ENCODE measurements around the gene SIGLEC7. TPM values are rescaled to one million over a fixed set of nuclear protein-coding genes. Genes with fewer than 3 reads are reported as not detected.
A peak's percentile ranks its signal among the peaks of the same experiment; 100 is the strongest.

The SIGLEC7 gene
- total RNA-seq, 2 donors from 2014 or later = 2.4 to 5.9 TPM

DNA sequence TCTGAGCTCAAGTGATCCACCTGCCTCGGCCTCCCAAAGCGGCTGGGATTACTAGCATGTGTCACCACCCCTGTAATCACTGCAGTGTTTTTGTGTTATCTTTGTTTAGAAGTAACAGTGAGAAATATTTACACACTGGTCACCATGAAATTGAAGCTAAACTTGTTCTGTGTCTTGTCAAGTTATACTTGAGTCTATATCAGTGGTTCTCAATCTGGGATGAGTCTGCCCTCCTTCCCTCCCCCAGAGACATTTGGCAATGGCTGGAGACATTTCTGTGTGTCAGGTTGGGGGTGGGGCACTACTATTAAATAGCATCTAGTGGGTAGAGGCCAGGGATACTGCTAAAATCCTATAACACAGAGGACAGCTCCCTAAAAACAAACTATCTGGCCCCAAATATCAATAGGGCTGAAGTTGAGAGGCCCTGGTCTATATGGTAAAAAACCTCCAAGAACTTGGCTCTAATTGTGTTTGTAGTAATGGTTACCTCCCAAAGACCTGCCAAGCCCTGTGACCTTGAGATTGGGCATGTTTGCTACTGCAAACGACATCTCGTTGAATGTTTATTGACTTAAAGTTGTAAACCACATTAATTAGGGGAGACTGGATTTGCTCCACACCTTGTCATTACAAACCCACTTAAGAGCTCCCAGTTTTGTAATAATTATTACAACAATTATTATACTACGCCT is 40.8 kb upstream of the SIGLEC7 start:
- ATAC-seq (ENCODE audit: insufficient number of reproducible peaks, low FRiP score, low read depth) = no peak
- Histone ChIP-seq H3K27ac (no peak overlapping the region), H3K36me3 (peaks cover 3% of the 10 kb centered on the region), H3K9me3 (no peaks in the 10 kb centered on the region), H3K27me3 (replicated peaks; ENCODE audit: insufficient read depth) (no peaks in the 10 kb centered on the region), H3K4me3 (no peak overlapping the region), H3K4me1 (ENCODE audit: control insufficient read depth in 1 of 2, low read depth in 2 of 2) (no peaks in the 10 kb centered on the region)
- no peak for DNase-seq (ENCODE audit: low spot score)
- TF ChIP-seq, protein P1, sequence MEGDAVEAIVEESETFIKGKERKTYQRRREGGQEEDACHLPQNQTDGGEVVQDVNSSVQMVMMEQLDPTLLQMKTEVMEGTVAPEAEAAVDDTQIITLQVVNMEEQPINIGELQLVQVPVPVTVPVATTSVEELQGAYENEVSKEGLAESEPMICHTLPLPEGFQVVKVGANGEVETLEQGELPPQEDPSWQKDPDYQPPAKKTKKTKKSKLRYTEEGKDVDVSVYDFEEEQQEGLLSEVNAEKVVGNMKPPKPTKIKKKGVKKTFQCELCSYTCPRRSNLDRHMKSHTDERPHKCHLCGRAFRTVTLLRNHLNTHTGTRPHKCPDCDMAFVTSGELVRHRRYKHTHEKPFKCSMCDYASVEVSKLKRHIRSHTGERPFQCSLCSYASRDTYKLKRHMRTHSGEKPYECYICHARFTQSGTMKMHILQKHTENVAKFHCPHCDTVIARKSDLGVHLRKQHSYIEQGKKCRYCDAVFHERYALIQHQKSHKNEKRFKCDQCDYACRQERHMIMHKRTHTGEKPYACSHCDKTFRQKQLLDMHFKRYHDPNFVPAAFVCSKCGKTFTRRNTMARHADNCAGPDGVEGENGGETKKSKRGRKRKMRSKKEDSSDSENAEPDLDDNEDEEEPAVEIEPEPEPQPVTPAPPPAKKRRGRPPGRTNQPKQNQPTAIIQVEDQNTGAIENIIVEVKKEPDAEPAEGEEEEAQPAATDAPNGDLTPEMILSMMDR (IDR thresholded peaks at IDR 0.05) = no peak

DNA sequence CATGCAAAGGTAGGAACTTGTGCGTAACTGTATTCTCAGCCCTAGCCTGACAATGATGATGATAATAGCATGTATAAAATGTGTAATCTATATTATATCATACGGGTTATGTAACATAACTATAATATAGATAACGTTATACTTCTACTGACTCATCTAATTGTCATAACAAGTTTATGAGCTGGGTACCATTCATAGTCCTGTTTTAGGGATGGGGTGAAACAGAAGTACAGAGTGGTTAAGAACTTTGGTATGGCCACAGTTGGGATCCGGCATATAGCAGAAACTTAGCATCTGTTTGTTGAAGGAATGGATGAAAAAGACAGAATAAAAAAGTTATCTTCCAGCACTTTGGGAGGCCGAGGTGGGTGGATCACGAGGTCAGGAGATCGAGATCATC is 39.1 kb upstream of the SIGLEC7 start:
- Histone ChIP-seq H3K27me3 (replicated peaks; ENCODE audit: insufficient read depth) (no peaks in the 10 kb centered on the region), H3K4me3 (no peak overlapping the region), H3K27ac (no peak overlapping the region), H3K4me1 (ENCODE audit: control insufficient read depth in 1 of 2, low read depth in 2 of 2) (peaks cover 9 to 13% of the 10 kb centered on the region in 2 donors), H3K9me3 (no peaks in the 10 kb centered on the region), H3K36me3 (peaks cover 3% of the 10 kb centered on the region)
- ATAC-seq (ENCODE audit: insufficient number of reproducible peaks, low FRiP score, low read depth) = no peak
- no peak for DNase-seq (ENCODE audit: low spot score)
- TF ChIP-seq, protein P1 (IDR thresholded peaks at IDR 0.05) = no peak

DNA sequence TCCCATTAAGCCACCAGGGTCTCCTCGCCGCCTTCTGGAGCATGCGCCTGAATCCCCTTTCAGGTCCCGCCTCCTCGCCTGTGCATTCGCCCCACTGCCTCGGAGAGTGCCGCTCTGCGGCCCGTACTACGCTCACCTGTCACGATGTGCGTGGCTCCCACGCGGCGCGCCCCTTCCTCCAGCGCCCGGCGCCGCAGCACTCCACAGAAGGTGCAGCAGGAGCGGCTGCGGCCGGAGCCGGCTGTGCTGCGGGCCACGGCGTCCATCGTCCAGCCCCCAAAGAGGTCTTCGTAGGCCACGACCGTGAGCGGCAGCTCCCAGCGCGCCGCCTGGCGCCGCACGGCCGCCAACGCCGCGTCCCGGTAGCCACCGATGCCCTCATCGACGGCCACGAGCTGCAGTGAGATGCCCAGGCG is 38.2 kb upstream of the SIGLEC7 start:
- DNase-seq (ENCODE audit: low spot score) = no peak
- H3K9me3 ChIP-seq = no peaks in the 10 kb centered on the region
- peaks cover 10 to 17% of the 10 kb centered on the region in 2 donors for H3K4me1 ChIP-seq (ENCODE audit: control insufficient read depth in 1 of 2, low read depth in 2 of 2)
- H3K4me3 ChIP-seq = no peak overlapping the region
- no peak for ATAC-seq (ENCODE audit: insufficient number of reproducible peaks, low FRiP score, low read depth)
- no peaks in the 10 kb centered on the region for H3K27me3 ChIP-seq (replicated peaks; ENCODE audit: insufficient read depth)
- H3K36me3 ChIP-seq = peaks cover 3% of the 10 kb centered on the region
- TF ChIP-seq, protein P1 (IDR thresholded peaks at IDR 0.05) = no peak
- H3K27ac ChIP-seq = no peak overlapping the region

DNA sequence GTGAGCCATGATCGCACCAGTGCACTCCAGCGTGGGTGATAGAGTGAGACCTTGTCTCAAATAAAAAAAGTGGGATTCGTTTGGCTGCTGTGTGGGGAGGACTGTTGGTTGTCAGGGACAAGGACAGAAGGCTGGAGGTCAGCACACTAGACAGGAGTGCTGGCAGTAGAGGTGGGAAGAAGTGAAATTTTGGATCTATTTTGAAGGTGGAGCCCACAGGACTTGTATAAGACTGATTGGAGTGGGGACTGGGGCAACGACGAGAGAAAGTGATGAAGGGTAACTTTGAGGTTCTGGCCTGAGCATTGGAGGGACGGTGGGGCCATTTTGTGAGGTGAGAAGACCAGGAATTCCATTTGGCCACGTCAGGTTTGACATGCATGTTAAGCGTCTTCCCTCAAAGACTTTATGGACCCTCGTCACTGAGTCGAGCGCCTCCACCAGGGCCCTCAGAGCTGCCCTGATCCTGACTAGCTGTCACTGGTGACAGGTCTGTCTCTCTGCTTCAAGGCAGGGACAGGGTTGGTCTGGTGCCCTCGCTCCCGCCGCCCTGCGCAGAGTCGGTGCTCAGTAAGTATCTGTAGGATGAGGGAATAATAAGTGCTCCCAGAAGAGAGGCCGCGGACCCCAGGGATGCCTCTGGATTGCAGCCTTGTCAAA is 34.6 kb upstream of the SIGLEC7 start:
- no peak for ATAC-seq (ENCODE audit: insufficient number of reproducible peaks, low FRiP score, low read depth)
- peak overlapping the region in 1 of 2 donors; percentile 22 for H3K27ac ChIP-seq
- TF ChIP-seq, protein P1 (IDR thresholded peaks at IDR 0.05) = no peak
- H3K36me3 ChIP-seq = peaks cover 3% of the 10 kb centered on the region
- H3K4me1 ChIP-seq (ENCODE audit: control insufficient read depth in 1 of 2, low read depth in 2 of 2) = peaks cover 11 to 19% of the 10 kb centered on the region in 2 donors
- H3K4me3 ChIP-seq = peak overlapping the region; percentile 87
- H3K27me3 ChIP-seq (replicated peaks; ENCODE audit: insufficient read depth) = no peaks in the 10 kb centered on the region
- no peak for DNase-seq (ENCODE audit: low spot score)
- H3K9me3 ChIP-seq = no peaks in the 10 kb centered on the region

- peaks cover 3% of the 10 kb centered on the region for H3K36me3 ChIP-seq
- ATAC-seq (ENCODE audit: insufficient number of reproducible peaks, low FRiP score, low read depth) (peak; percentile 99), DNase-seq (ENCODE audit: low spot score) (peak; percentile 97)
- H3K27me3 ChIP-seq (replicated peaks; ENCODE audit: insufficient read depth) = no peaks in the 10 kb centered on the region
- peak within 1 kb of the TSS; percentile 87 for H3K4me3 ChIP-seq
- H3K9me3 ChIP-seq = no peaks in the 10 kb centered on the region
- TF ChIP-seq, protein P1 (IDR thresholded peaks at IDR 0.05) = no peak
- H3K4me1 ChIP-seq (ENCODE audit: control insufficient read depth in 1 of 2, low read depth in 2 of 2) = peaks cover 11 to 19% of the 10 kb centered on the region in 2 donors
- H3K27ac ChIP-seq = peak within 1 kb of the TSS; percentile 34 to 61
Measured at GRCh38 chr19:51108066-51108804, 33.9 kb upstream of the SIGLEC7 start, which contains the start of gene CTU1. CTU1 (minus strand) TSS chr19:51108409; CDS start chr19:51104569, 3,840 bp downstream.

Data from thoracic aorta (tissue), 2 donors.